HuH-7 (cell line): ENCODE results near the gene PZP.

Source experiments
- DNase-seq: peaks from one replicate; pipeline ENCODE4 v3.0.0; 2011; ENCODE audit warnings: low spot score

Gene PZP

GRCh38 chr12:9124383-9125031 lies 83.7 kb downstream of the PZP start:
- no peak for DNase-seq

- DNase-seq = no peak
Observed at GRCh38 chr12:9123781-9124382, 84.3 kb downstream of the PZP start.

GRCh38 chr12:9122091-9122609 lies 86.0 kb downstream of the PZP start:
- DNase-seq = peak; percentile 70

GRCh38 chr12:9120487-9121184 lies 87.6 kb downstream of the PZP start:
- DNase-seq = no peak

- no peak for DNase-seq
Observed at GRCh38 chr12:9118158-9118557, 90.0 kb downstream of the PZP start.

- no peak for DNase-seq
Observed at GRCh38 chr12:9115731-9116559, 92.2 kb downstream of the PZP start, which contains the start of gene A2M. A2M (minus strand) TSS chr12:9115919; CDS start chr12:9115849, 70 bp downstream.

GRCh38 chr12:9114946-9115345 lies 93.2 kb downstream of the PZP start:
- no peak for DNase-seq

GRCh38 chr12:9113987-9114309 lies 94.2 kb downstream of the PZP start:
- DNase-seq = no peak

GRCh38 chr12:9113296-9113986 lies 94.8 kb downstream of the PZP start:
- DNase-seq = no peak

GRCh38 chr12:9112076-9112853 lies 95.9 kb downstream of the PZP start:
- DNase-seq = no peak

GRCh38 chr12:9111525-9111924 lies 96.7 kb downstream of the PZP start:
- DNase-seq = no peak

GRCh38 chr12:9109737-9110491 lies 98.3 kb downstream of the PZP start:
- no peak for DNase-seq

GRCh38 chr12:9109213-9109522 lies 99.0 kb downstream of the PZP start:
- DNase-seq = no peak

GRCh38 chr12:9108504-9109212 lies 99.5 kb downstream of the PZP start:
- no peak for DNase-seq

GRCh38 chr12:9107542-9107873 lies 100.7 kb downstream of the PZP start:
- DNase-seq = no peak

GRCh38 chr12:9106610-9107541 lies 101.3 kb downstream of the PZP start:
- no peak for DNase-seq

- DNase-seq = no peak
Observed at GRCh38 chr12:9106067-9106466, 102.1 kb downstream of the PZP start.

GRCh38 chr12:9104767-9105423 lies 103.3 kb downstream of the PZP start:
- no peak for DNase-seq
